ENCODE data around the gene NDUFS8.
A peak's percentile ranks its signal among the peaks of the same experiment; 100 is the strongest.

NDUFS8 gene

DNA sequence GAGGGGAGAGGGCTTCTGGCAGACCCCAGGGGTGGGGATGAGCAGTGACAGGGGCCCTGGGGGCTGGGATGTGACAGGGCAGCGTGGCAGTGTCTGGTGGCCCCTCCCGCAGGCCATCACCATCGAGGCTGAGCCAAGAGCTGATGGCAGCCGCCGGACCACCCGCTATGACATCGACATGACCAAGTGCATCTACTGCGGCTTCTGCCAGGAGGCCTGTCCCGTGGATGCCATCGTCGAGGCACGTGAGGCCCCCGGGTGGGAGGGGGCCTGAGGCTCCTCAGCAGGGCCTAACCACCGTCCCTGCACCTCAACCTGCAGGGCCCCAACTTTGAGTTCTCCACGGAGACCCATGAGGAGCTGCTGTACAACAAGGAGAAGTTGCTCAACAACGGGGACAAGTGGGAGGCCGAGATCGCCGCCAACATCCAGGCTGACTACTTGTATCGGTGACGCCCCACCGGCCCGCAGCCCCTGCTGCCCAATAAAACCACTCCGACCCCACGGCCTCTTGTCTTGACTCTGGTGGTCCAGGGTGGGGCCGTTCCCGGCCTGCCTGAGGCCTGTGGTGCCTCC, 5.7 kb downstream of the NDUFS8 start:
- H3K4me3 ChIP-seq (ENCODE audit: low read depth, low read length), result no peak overlapping the region
- TF ChIP-seq, protein P1, sequence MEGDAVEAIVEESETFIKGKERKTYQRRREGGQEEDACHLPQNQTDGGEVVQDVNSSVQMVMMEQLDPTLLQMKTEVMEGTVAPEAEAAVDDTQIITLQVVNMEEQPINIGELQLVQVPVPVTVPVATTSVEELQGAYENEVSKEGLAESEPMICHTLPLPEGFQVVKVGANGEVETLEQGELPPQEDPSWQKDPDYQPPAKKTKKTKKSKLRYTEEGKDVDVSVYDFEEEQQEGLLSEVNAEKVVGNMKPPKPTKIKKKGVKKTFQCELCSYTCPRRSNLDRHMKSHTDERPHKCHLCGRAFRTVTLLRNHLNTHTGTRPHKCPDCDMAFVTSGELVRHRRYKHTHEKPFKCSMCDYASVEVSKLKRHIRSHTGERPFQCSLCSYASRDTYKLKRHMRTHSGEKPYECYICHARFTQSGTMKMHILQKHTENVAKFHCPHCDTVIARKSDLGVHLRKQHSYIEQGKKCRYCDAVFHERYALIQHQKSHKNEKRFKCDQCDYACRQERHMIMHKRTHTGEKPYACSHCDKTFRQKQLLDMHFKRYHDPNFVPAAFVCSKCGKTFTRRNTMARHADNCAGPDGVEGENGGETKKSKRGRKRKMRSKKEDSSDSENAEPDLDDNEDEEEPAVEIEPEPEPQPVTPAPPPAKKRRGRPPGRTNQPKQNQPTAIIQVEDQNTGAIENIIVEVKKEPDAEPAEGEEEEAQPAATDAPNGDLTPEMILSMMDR (IDR thresholded peaks at IDR 0.05; ENCODE audit: low read depth, low read length, missing control alignments), result no peak
- no peak for DNase-seq (ENCODE audit: low read depth)

DNA sequence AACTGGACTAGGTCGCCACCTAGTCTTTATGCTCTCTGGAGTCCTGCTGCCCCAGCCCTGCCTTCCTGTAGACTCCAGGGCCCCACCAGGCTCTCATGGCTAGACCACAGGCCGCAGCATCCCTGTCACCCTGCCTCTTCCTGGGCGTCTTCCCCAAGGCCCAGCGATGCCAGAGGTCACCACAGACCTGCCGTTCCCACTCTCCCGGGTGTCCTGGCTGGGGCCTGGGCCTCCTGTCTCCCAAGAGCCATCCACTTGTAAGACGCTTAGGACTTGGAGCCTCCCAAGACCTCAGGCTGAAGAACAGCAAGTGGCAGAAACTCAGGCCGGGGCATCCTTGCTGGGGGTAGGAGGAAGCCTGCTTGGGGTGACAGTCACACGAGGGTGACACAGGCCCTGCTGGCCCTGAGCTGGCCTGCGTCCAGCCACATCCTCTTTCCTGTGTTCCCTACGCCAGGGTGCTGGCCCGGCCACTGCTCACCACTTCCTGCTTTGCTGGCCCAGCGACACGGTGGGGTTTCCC, 6.3 kb downstream of the NDUFS8 start:
- no peak for DNase-seq (ENCODE audit: low read depth)
- no peak overlapping the region for H3K4me3 ChIP-seq (ENCODE audit: low read depth, low read length)
- TF ChIP-seq, protein P1 (IDR thresholded peaks at IDR 0.05; ENCODE audit: low read depth, low read length, missing control alignments), result no peak

DNA sequence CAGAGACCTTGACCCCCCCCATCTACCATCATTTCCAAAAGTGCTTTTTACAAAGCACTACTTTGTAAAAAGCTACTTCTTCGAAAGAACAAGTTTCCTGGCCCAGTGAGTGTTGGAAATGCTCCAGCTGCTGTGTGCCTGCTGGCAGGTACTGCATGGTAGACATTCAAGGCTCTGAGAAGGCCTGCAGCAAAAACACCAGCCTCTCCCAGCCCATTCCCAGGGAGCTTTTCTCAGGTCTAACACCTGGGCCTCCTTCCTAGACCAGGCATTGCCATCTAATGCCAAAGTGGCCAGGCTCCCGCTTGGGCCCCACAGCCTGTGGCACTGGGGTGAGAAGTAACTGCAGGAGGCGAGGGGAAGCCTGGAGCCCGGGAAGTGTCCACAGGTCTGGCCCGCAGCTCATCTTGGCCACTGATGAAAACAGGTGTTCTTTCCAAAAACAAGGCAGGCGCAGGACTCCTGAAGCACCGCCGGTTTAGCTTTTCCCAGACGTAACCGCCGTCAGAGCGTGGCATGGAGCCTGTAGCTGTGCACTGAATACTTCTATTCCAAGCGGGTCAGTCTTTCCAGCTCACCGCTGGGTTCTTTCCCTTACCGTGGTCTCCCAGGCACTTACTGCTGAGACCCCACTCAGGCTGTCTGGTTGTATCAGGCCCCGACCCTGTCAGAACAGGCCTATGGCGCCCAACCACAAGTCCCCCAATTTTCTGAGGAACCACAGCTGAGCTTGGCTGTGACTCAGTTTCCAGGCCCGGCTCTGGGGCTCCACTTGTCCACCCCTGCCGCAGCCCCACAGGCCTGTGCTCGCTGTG, 7.1 kb downstream of the NDUFS8 start:
- TF ChIP-seq, protein P1 (IDR thresholded peaks at IDR 0.05; ENCODE audit: low read depth, low read length, missing control alignments), result no peak
- DNase-seq (ENCODE audit: low read depth), result no peak
- no peak overlapping the region for H3K4me3 ChIP-seq (ENCODE audit: low read depth, low read length)

DNA sequence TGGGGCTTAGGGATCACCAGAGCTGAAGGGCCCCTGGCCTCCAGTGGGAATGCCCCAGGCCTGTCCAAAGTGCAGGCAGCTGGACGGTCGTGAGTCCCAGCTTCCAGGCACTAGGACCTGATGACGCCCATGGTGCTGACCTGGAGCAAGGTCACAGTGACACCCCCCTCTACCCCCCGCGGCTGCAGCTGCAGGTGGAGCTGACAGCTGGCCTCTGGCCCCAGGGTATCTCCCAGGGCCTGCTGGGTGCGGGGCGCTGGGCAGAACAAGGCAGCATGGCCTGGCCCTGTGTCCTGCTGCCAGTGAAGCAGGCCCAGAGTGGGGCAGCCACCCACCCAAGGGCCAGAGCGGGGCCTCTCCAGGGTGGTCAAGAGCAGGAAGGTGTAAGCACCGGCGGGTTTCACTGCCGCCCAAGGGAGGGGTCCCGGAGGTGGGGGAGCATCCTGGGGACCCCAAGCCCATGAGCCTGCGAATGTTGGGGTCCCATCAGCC, 7.8 kb downstream of the NDUFS8 start:
- peak overlapping the region; percentile 90 for H3K4me3 ChIP-seq (ENCODE audit: low read depth, low read length)
- no peak for DNase-seq (ENCODE audit: low read depth)
- TF ChIP-seq, protein P1 (IDR thresholded peaks at IDR 0.05; ENCODE audit: low read depth, low read length, missing control alignments), result no peak

DNA sequence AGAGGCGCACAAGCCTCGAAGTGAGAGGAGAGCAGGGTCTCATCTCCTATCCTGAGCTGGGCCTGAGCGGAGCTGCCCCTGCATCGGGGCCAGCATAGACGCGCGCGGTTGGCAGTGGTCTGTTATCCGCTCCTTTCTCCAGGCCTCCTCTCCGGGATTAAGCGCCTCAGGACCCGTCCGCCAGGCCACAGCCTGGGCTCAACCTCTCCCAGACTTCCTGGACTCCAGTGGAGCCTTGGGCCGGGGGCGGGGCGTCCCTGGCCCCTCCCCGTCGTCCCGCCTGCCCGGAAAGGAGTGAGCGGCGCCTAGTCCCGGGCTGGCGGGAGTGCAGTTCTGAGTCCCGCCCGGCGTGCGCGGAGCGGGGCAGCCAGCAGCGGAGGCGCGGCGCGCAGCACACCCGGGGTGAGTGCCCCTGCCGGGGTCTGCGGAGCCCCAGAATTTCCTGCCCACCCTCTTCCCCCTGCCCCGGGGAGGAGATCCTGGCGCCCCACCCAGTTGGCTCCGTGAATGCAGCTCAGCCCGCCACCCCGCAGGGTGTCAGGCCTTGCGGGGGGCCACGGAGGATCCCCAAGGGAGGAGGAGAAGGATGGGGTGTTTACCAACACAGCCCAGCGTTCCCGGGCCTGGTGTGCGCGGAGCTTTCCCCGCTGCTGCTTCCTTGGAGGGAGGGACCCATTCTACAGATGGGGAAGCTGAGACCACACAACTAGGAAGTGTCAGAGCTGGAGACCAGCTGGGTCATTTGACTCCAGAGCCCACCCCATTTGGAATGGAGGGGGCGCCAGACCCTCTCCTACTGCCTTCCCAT, 8.4 kb downstream of the NDUFS8 start, which contains the start of gene TCIRG1:
TCIRG1 (plus strand) TSS at position 308 of the 808 bp plus-strand sequence. CDS start 2,247 bp downstream, outside the sequence.
- DNase-seq (ENCODE audit: low read depth), result no peak
- TF ChIP-seq, protein P1 (IDR thresholded peaks at IDR 0.05; ENCODE audit: low read depth, low read length, missing control alignments), result no peak
- H3K4me3 ChIP-seq (ENCODE audit: low read depth, low read length), result peak within 1 kb of the TSS; percentile 90

DNA sequence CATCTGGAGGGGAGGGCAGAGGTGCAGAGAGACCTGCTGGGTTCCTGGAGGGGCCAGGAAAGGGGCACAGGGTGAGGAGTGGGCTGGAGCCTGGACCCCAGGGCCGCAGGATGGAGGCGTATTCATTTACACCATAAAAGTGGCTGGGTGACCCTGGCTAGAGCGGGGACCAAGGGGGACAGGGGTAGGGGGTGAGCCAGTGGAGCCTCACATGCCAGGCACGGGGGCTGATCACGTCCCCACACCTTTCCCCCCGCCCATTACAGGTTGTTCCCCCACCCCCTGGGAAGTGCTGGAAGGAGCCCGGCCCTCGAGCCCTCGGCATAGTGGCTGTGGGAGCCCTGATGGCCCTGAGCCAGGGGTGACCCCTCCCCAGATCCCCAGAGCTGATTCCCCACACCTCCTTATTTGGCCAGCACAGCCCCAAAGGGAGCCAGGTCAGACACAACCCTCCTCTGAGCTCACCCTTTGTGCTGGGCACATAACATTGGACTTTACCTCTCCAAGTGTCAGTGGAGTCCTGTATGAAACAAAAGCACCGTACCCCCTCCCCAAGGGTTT, 9.1 kb downstream of the NDUFS8 start:
- TF ChIP-seq, protein P1 (IDR thresholded peaks at IDR 0.05; ENCODE audit: low read depth, low read length, missing control alignments), result no peak
- peak overlapping the region; percentile 90 for H3K4me3 ChIP-seq (ENCODE audit: low read depth, low read length)
- DNase-seq (ENCODE audit: low read depth), result no peak

Measured in GM12864 (cell line).